OCI-LY3 (cell line): ENCODE data around the gene SDC1.

ENCODE experiments used
- CTCF ChIP-seq: fragments of 200-600, 300-600 bp; sonication (generic); IDR thresholded peaks from 2 replicates; pipeline ENCODE4 v1.5.1; 2014; ENCODE audit warnings: antibody characterized with exemption, low read length, low read depth
- EZH2phosphoT487 ChIP-seq: fragments of 200-600 bp; shearing (Covaris generic); IDR thresholded peaks from 2 replicates; pipeline ENCODE4 v1.6.1; 2018; ENCODE audit warnings: antibody characterized with exemption, mixed run types, low read depth

GRCh38 chr2:20226152-20226545, 1.2 kb upstream of the SDC1 start:
- TF ChIP-seq CTCF (no peak), EZH2phosphoT487 (no peak)
